ENCODE results near the gene TRAF6.
A peak's percentile ranks its signal among the peaks of the same experiment; 100 is the strongest.
"Not testable (repeated sequence)": the region's sequence is repeated elsewhere in the genome, so short reads cannot be mapped to it uniquely, and the experiment has no call there.

Gene TRAF6, protein sequence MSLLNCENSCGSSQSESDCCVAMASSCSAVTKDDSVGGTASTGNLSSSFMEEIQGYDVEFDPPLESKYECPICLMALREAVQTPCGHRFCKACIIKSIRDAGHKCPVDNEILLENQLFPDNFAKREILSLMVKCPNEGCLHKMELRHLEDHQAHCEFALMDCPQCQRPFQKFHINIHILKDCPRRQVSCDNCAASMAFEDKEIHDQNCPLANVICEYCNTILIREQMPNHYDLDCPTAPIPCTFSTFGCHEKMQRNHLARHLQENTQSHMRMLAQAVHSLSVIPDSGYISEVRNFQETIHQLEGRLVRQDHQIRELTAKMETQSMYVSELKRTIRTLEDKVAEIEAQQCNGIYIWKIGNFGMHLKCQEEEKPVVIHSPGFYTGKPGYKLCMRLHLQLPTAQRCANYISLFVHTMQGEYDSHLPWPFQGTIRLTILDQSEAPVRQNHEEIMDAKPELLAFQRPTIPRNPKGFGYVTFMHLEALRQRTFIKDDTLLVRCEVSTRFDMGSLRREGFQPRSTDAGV

DNA sequence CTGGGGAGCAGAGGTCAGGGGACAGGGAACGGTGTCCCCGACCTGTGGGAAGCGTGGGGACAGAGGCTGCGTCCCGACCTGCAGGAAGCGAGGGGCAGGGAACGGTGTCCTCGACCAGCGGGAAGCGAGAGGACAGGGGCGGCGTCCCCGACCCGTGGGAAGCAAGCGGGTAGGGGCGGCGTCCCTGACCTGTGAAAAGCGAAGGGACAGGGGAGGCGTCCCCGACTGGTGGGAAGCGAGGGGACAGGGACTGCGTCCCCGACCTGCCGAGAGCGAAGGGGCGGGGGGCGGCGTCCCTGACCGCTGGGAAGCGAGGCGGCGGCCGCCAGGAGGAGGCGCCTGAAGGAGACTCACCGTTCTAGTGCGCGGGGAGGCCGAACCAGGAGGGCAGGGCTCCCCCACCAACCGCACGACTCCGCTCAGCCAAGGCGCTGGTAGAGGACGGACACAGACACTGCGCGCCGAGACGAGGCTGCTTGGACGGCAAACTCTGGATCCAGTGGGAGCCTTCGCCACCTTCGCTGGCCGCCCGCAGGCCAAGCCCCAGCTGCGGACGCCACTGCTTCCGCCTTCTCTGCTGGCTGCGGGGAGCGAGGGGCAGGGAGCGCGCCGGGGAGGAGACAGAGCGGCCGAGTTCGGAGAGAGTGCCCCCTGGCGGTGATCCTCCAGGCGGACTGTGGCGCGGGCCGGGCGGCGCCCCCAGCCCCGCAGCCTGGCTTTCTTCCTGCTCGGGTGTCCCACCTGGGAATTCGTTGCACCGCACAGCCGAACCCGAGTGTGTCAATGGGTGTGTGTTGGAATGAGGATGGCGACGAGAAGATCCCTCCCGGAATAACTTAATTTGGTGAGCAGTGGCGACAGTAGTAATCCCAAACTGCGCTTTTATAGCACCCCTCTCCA lies at the start of gene TRAF6:
TRAF6 (minus strand) TSS at position 579 of the 900 bp plus-strand sequence. CDS start 8,757 bp downstream, outside the sequence.
- peak; percentile 89 for DNase-seq

- DNase-seq: no peak
These were observed 48.7 kb upstream of the TRAF6 start for GRCh38 chr11:36558571-36559413.

DNA sequence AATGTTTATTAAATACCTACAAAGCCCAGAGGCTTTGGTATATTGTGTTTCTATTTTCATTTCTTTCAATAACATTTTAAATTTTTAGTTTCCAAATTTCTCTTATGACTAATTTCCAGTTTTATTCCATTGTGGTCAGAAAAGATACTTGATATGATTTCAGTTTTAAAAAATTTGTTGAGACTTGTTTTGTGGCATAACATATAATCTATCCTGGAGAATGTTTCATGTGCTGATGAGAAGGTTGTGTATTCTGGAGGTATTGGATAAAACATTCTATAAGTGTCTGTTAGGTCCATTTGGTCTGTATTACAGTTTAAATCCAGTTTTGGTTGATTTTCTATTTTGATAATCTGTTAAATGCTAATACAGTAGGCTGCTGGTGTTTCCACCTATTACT lies 47.9 kb upstream of the TRAF6 start:
- DNase-seq: no peak

GRCh38 chr11:36557390-36557789 lies 47.3 kb upstream of the TRAF6 start:
- not testable (repeated sequence) for DNase-seq

- no peak for DNase-seq
These were observed 40.5 kb upstream of the TRAF6 start for GRCh38 chr11:36550385-36551115.

DNA sequence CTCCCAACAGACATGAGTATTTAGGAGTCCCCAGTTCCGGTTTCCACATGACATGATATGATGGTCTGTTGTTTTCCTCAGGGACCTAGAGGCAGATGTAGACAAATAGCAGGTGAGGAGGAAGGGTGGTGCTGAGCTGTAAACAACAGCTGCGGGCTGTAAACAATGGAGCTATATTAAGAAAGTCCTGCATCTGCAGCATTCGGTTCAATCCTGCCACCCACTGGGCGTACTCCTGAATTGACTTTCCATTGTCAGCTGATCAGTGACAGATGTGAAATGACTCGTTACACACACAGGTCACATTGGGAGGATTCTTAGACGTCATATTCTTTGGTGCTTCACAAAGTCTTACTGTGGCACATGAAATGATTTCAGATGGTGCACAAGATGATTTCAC lies 30.9 kb upstream of the TRAF6 start:
- DNase-seq: no peak

DNA sequence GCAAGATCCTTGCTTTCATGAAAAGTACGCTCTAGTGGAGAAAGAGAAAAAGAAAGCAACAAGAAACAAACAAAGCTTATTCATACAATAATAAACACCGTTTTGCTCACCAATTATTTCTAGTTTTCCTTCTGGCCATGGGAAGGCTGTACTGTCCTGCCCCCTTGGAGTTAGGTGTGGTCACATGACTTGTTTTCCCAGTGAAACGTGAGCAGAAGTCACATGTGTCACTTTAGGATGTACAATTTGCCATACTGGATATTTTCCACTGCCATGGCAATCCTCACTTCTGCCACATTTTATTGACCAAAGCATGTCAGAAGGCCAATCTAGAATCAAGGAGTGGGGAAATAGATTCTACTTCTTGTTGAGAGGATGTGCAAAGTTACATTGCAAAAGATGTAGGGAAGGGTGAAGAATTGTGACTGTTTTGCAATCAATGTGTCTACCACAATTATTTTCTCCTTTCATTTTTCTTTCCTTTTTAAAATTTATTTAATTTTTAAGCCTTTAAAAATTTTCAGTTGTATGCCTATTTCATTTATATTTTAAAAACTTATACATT lies 24.3 kb upstream of the TRAF6 start:
- no peak for DNase-seq

DNA sequence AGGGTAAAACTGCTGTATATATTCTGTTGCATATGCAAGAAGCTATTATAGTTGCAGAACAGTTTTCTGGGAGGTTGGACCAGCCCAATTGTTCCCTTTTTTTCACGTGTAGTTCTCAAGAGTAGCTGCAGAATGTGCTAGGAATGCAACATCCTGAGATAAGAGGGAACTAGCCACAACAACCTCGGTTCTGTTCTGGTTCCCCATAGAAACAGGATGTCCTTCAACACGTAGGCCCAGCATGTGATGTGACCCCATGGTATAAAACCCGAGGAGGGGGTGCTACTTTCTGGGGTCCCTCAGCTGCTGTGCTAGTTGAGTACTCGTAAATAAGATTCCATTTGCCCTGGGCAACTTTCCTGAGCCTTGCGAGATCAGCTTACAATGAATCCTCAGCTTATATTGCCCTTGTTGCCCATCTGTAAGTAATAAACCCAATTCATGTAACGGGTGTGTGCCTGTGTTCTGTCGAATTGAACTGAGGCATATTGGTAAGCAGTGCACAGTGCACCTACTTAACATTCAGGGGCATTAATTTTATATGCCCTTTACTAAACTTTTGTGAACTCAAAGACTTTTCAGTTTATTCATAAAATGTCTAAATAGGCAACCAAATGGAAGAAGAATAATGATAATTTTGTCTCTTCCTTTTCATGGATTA lies 23.0 kb upstream of the TRAF6 start:
- DNase-seq: no peak

GRCh38 chr11:36530840-36531239 lies 20.8 kb upstream of the TRAF6 start:
- DNase-seq: no peak

DNA sequence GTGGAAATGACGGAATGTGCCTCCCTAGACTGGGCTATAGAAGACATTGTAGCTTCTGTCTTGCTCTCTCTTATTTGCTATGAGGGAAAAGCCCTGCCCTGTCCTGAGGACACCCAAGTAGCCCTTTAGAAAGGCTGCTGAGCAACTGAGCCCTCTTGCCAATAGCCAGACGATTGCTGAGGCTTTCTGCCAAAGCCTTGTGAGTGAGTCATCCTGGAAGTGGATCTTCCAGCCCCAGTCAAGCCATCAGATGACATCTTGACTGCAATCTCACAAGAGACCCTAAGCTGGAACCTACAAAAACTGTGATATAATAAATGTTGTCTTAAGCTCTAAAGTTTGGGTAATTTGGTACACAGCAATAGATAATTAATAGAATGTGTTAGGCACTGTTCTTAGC lies 3.9 kb upstream of the TRAF6 start:
- no peak for DNase-seq

DNA sequence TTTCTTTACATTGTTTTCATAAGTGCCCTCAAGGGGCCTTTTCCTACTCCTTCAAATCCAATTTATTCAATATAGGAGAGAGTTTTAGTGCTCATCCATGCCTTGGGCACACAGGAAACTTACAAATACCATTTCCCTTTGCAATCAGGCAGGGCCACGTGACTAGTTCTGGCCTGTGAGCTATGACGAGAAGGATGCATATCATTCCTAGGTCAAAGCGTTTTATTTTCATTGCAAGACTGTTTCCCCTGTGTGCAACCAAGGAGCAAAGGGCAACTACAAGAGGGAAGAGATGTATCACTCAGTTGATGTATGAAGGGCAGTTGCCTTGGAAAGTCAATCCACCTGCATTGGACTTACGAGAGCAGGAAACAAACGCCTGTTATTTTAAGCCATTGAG lies 1.9 kb upstream of the TRAF6 start:
- DNase-seq: no peak

GRCh38 chr11:36511062-36511461 lies 990 bp upstream of the TRAF6 start:
- DNase-seq: not testable (repeated sequence)

DNA sequence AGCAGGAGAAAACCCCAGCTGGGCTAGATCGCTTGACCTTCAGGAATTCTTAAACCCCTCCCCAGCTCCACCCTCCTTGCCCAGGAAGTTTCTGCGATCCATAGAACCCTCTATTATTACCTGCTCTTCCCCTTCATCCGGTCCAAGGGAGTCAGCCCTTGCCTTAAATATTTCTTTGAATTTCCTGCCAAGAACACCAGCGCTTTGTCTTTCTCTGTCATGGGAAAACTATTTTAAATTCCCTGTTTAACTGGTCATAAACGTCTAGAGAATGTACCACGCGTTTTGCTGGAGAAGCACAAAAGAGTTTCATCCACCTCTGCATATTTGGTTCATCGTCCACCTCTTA lies 496 bp upstream of the TRAF6 start:
- DNase-seq: no peak

DNA sequence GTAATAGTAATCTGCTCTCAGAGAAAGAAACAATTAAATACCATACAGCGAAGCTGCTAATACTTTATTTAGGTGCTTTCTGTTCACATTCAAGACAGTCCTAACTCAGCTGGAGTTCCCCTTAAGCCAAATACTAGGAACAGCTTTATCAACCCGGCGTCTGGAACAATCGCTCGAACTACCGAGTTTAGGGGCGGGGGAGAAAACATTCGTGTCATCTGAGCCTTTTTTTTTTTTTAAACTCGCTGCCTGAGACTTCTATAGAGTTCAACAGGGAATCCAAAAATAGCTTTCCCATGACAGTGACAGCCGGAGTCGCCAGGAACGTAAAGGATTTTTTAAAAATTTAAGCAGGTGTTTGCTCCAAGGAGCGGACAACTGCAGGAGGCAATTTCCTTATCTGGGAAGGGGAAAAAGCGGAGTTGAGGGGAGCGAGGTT lies 852 bp downstream of the TRAF6 start:
- peak; percentile 22 for DNase-seq

GRCh38 chr11:36508743-36509142 lies 1.3 kb downstream of the TRAF6 start:
- DNase-seq: no peak

GRCh38 chr11:36507824-36508489 lies 2.1 kb downstream of the TRAF6 start:
- no peak for DNase-seq

DNA sequence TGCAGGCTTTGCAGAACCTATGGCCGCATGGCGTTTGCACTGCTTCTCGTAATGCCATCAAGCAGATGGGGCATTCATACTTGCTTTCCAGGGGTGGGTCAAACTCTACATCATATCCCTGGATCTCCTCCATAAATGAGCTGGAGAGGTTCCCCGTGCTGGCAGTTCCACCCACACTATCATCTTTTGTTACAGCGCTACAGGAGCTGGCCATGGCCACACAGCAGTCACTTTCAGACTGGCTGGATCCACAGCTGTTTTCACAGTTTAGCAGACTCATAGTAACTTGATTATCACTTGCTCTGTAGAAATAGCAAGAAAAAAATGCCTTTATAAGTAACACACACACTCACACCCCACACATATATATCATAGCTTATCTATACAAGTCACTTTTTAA lies 8.8 kb downstream of the TRAF6 start:
- DNase-seq: no peak

- DNase-seq: no peak
These were observed 9.8 kb downstream of the TRAF6 start for GRCh38 chr11:36500315-36500721.

GRCh38 chr11:36499315-36499714 lies 10.8 kb downstream of the TRAF6 start:
- DNase-seq: no peak

GRCh38 chr11:36498721-36499120 lies 11.4 kb downstream of the TRAF6 start:
- no peak for DNase-seq

- DNase-seq: no peak
These were observed 16.7 kb downstream of the TRAF6 start for GRCh38 chr11:36493332-36493731.

Data from activated CD4-positive, alpha-beta T cell treated with anti-CD3 and anti-CD28 coated beads, Interleukin-2, amount 50 U/mL, for 1 hour (primary cell).